RWPE1 (cell line): ENCODE measurements around the gene ZSWIM8.
"Not testable (repeated sequence)": the region's sequence is repeated elsewhere in the genome, so short reads cannot be mapped to it uniquely, and the experiment has no call there.

Experiments
- CTCF ChIA-PET: fragments of 350-600 bp; sonication (Branson Sonifier 250); formaldehyde crosslinking; extraction: SDS; loops from one replicate; lab custom pipeline; 2021; lab: Yijun Ruan, JAX
- POLR2A ChIA-PET: fragments of 400-600 bp; formaldehyde crosslinking; extraction: SDS; loops from one replicate; lab custom pipeline; 2020; ENCODE audit warnings: antibody characterized with exemption; ENCODE audit not compliant: low non-redundant PET; lab: Yijun Ruan, JAX
- DNase-seq: peaks from one replicate; pipeline ENCODE4 v3.0.0; 2012; ENCODE audit warnings: low spot score
- H3K27ac ChIP-seq: fragments of 450-650 bp; 2 replicates; pipeline ENCODE4 v1.5.1; 2017
- TF ChIP-seq, protein P1 (sequence below): fragments of 450-650 bp; conservative IDR thresholded peaks from 2 replicates; pipeline ENCODE4 v1.5.1; 2017; ENCODE audit warnings: low read depth, mild to moderate bottlenecking

The ZSWIM8 gene

DNA sequence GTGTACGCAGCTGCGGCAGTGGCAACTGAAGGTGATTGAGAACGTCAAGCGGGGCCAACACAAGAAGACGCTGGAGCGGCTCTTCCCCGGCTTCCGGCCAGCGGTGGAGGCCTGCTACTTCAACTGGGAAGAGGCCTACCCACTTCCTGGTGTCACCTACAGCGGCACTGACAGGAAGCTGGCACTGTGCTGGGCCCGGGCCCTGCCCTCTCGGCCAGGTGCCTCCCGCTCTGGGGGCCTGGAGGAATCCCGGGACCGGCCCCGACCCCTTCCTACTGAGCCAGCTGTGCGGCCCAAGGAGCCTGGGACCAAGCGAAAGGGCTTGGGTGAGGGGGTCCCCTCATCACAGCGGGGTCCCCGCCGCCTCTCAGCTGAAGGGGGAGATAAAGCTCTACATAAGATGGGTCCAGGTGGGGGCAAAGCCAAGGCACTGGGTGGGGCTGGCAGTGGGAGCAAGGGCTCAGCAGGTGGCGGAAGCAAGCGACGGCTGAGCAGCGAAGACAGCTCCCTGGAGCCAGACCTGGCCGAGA is 6.5 kb downstream of the ZSWIM8 start:
- ChIA-PET POLR2A (no interaction called here), CTCF (no interaction called here)
- H3K27ac ChIP-seq = no peak overlapping the region
- no peak for DNase-seq
- TF ChIP-seq, protein P1, sequence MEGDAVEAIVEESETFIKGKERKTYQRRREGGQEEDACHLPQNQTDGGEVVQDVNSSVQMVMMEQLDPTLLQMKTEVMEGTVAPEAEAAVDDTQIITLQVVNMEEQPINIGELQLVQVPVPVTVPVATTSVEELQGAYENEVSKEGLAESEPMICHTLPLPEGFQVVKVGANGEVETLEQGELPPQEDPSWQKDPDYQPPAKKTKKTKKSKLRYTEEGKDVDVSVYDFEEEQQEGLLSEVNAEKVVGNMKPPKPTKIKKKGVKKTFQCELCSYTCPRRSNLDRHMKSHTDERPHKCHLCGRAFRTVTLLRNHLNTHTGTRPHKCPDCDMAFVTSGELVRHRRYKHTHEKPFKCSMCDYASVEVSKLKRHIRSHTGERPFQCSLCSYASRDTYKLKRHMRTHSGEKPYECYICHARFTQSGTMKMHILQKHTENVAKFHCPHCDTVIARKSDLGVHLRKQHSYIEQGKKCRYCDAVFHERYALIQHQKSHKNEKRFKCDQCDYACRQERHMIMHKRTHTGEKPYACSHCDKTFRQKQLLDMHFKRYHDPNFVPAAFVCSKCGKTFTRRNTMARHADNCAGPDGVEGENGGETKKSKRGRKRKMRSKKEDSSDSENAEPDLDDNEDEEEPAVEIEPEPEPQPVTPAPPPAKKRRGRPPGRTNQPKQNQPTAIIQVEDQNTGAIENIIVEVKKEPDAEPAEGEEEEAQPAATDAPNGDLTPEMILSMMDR = no peak

DNA sequence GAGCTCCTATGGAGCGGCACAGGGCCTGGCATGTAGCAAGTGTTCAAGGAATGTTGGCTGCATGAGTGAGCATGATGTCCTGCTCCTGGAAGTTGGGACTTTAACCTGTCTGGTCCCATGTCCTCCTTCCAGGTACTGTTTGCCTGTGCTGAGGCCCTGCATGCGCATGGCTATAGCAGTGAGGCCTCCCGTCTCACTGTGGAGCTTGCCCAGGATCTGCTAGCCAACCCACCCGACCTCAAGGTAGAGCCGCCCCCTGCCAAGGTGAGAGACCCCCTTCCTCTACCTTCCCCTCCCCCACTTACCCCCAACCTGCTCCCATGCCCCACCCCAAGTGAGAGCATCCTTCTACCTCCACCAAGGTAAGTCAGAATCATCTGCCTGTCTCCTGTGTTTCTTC is 8.1 kb downstream of the ZSWIM8 start:
- TF ChIP-seq, protein P1 = no peak
- DNase-seq = no peak
- CTCF ChIA-PET = no interaction called here
- POLR2A ChIA-PET = no interaction called here
- H3K27ac ChIP-seq = peak overlapping the region; percentile 22; the same call in 1 of the 2 replicates

DNA sequence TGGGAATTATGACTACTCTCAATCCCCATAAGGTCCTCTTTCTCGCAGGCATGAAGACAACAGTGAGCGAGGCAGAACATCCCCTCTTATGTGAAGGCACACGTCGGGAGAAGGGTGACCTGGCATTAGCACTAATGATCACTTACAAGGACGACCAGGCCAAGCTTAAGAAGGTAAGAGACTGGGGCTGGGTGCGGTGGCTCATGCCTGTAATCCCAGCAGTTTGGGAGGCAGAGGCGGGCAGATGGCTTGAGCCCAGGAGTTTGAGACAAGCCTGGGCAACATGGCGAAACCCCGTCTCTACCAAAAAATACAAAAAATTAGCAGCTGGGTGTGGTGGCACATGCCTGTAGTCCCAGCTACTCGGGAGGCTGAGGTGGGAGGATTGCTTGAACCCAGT is 10.1 kb downstream of the ZSWIM8 start:
- POLR2A ChIA-PET, DNase-seq, CTCF ChIA-PET: not testable (repeated sequence)
- H3K27ac ChIP-seq = peak overlapping the region; percentile 18

DNA sequence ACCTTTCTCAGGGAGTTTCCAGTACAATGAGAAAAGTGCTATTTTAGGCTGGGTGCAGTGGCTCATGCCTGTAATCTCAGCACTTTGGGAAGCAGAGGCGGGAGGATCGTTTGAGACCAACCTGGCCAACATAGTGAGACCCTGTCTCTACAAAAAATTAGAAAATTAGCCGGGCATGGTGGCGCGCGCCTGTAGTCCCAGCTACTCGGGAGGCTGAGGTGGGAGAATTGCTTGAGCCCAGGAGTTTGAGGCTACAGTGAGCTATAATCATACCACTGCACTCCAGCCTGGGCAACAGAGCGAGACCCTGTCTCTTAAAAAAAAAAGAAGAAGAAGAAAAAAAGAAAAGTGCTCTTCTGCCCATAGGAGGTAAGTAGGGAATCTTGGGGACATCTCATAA is 10.6 kb downstream of the ZSWIM8 start:
- H3K27ac ChIP-seq = peak overlapping the region; percentile 18
- DNase-seq, POLR2A ChIA-PET: not testable (repeated sequence)
- CTCF ChIA-PET = interaction anchor here (0.6 kb wide), 1 partner anchor 144 kb away, joined by 3 read pairs; no protein-coding TSS in a partner anchor

DNA sequence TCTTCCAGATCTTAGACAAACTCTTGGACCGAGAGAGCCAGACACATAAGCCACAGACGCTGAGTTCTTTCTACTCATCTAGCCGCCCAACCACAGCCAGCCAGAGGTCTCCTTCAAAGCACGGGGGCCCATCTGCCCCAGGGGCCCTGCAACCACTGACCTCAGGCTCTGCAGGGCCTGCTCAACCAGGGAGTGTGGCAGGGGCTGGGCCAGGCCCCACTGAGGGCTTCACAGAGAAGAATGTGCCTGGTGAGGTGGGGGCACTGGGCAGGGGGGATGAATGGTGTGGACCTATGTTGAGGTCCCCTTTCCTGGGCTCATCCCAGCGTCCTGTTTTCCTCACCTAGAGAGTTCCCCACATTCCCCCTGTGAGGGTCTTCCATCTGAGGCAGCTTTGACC is 11.4 kb downstream of the ZSWIM8 start:
- no peak overlapping the region for H3K27ac ChIP-seq
- ChIA-PET CTCF (interaction anchor here (0.6 kb wide), 1 partner anchor 143 kb away, joined by 3 read pairs; no protein-coding TSS in a partner anchor), POLR2A (no interaction called here)
- no peak for DNase-seq
- TF ChIP-seq, protein P1 = no peak

DNA sequence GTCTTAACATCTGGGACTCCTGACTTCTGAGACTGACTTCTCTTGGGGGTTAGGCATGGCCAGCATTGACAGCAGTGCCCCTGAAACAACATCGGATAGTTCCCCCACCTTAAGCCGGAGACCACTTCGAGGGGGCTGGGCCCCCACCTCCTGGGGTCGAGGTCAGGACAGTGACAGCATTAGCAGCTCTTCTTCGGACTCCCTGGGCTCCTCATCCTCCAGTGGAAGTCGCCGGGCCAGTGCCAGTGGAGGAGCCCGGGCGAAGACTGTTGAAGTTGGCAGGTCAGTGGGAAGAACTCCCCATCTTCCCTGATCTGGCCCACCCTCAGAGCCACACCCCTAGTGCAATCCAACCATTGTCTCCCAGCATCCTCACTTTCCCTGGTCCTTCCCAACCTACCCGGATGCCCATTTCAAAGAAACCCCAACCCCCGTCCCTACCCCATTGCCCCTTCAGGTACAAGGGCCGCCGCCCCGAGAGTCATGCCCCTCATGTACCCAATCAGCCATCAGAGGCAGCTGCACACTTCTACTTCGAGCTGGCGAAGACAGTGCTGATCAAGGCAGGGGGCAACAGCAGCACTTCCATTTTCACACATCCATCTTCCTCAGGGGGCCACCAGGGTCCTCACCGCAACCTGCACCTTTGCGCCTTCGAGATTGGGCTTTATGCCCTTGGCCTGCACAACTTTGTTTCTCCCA is 12.1 kb downstream of the ZSWIM8 start:
- POLR2A ChIA-PET = no interaction called here
- TF ChIP-seq, protein P1 = no peak
- no peak for DNase-seq
- 0 out of 2 replicates have a peak overlapping the region, but pooled peaks have one; percentile 4 for H3K27ac ChIP-seq
- CTCF ChIA-PET = no interaction called here

DNA sequence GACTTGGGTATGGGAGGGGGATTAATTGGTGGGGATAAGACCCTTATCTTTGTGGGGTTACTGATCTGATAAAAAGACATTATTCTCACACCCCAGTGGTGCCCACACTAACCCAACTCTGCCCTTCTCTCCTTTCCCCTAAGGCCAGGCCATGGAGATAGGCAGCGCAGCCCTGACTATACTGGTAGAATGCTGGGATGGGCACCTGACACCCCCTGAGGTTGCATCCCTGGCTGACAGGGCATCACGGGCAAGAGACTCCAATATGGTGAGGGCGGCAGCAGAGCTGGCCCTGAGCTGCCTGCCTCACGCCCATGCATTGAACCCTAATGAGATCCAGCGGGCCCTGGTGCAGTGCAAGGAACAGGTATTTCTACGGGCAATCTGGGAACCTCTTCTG is 12.7 kb downstream of the ZSWIM8 start:
- ChIA-PET CTCF (interaction anchor here (1.1 kb wide), 1 partner anchor 16 kb away, joined by 3 read pairs; no protein-coding TSS in a partner anchor), POLR2A (no interaction called here)
- H3K27ac ChIP-seq = 0 out of 2 replicates have a peak overlapping the region, but pooled peaks have one; percentile 29

More for the DNA sequence above, 12.7 kb downstream of the ZSWIM8 start:
- DNase-seq = no peak
- TF ChIP-seq, protein P1 = no peak
